ENCODE results near the gene CRADD.

Gene CRADD

DNA sequence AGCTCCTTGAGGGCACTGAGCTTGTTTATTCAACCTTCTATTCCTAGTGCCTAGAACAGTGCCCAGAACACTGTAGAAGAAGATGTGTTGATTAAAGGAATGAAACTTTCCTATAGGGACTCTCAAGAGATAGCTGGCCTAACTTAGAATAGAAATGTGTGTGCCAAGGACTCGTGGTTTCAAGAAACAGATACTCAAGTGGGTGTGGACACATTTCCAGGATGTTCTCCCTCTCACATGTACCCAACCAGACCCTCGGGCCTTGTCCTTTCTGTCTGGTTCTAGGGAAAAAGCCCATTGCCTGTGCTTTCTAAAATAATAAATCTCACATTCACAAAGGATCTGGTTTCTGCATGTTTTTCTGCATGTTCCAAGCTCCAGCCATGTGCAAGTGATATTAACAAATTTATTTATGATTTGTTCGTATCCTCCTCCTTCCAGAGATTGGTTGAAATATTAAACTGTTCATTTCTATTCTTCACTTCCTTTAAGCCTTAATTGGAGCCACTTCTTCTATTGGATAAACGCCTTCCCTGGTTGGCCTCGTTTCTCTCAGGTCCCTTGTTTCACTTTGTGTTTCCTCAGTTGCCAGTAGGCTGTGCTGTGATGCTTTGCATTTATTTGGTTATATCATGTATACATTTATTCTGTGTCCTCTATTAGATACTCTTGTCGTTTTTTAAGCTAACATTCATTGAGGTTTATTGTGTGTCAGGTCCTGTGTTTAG is 89.8 kb downstream of the CRADD start:
- peak; percentile 55 for DNase-seq (ENCODE audit: low spot score)
- peak; percentile 48 for TF ChIP-seq CTCF (conservative IDR thresholded peaks at IDR 0.05; ENCODE audit: low read depth)
- POLR2A ChIA-PET (ENCODE audit: low non-redundant PET), result no interaction called here
- H3K27ac ChIP-seq, result no peak overlapping the region
- CTCF ChIA-PET, result interaction anchor here (0.6 to 3.3 kb wide), 10 partner anchors 84 to 961 kb away, joined by 3 to 37 read pairs (median 4); no protein-coding TSS in a partner anchor

- ChIA-PET CTCF (interaction anchor here (0.6 to 3.3 kb wide), 10 partner anchors 84 to 961 kb away, joined by 3 to 37 read pairs (median 4); no protein-coding TSS in a partner anchor), POLR2A (ENCODE audit: low non-redundant PET) (no interaction called here)
- no peak for DNase-seq (ENCODE audit: low spot score)
- no peak overlapping the region for H3K27ac ChIP-seq
- no peak; the same call in 1 of the 2 replicates for TF ChIP-seq CTCF (conservative IDR thresholded peaks at IDR 0.05; ENCODE audit: low read depth)
Observed at GRCh38 chr12:93767524-93767863, 90.3 kb downstream of the CRADD start.

GRCh38 chr12:93772003-93772700 is 95.0 kb downstream of the CRADD start:
- POLR2A ChIA-PET (ENCODE audit: low non-redundant PET), result no interaction called here
- no peak for TF ChIP-seq CTCF (conservative IDR thresholded peaks at IDR 0.05; ENCODE audit: low read depth)
- no peak for DNase-seq (ENCODE audit: low spot score)
- H3K27ac ChIP-seq, result no peak overlapping the region
- CTCF ChIA-PET, result interaction anchor here (0.6 kb wide), 1 partner anchor 122 kb away, joined by 3 read pairs; no protein-coding TSS in a partner anchor

DNA sequence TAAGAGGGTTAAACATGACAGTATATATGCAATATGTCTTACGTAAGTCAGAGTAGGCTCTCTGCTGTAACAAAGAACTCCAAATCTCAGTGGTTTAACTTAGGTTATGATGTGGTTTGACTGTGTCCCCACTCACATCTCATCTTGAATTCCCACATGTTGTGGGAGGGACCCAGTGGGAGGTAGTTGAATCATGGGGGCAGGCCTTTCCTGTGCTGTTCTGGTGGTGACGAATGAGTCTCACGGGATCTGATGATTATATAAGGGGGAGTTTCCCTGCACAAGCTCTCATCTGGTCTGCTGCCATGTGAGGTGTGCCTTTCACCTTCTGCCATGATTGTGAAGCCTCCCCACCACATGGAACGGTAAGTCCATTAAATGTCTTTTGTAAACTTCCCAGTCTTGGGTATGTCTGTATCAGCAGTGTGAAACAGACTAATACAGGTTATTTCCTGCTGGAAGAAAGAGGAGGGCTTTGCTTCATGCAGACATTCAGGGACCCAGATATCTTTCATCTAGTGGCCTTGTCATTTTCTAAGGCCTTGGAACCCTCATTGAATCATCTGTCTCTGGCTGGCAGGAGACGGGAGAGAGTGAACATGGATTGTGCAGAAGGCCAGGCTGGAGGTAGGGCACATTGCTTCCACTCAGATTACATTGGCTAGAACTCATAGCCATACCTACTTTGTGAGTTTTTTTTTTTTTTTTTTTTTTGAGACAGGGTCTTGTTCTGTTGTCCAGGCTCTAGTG is 96.1 kb downstream of the CRADD start:
- ChIA-PET POLR2A (ENCODE audit: low non-redundant PET) (no interaction called here), CTCF (interaction anchor here (0.6 kb wide), 1 partner anchor 121 kb away, joined by 3 read pairs; no protein-coding TSS in a partner anchor)
- H3K27ac ChIP-seq, result no peak overlapping the region
- no peak for TF ChIP-seq CTCF (conservative IDR thresholded peaks at IDR 0.05; ENCODE audit: low read depth)
- DNase-seq (ENCODE audit: low spot score), result no peak

DNA sequence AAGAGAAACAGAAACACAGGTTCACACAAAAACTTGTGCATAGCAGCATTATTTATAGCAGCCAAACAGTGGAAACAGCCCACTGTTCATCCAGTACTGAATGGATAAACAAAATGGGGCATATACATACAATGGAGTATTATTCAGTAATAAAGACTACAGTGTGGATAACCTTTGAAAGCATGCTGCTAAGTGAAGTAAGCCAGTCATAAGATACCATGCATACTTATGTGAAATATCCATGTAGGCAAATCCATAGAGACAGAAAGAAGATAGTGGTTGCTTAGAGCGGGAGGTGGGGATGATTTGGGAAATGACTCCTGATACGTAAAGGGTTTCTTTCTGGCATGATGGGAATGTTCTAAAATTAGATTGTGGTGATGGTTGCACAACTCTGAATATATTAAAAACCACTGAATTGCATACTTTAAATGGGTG is 99.4 kb downstream of the CRADD start:
- TF ChIP-seq CTCF (conservative IDR thresholded peaks at IDR 0.05; ENCODE audit: low read depth), result no peak
- H3K27ac ChIP-seq, result no peak overlapping the region
- CTCF ChIA-PET, result interaction anchor here (0.7 kb wide), 1 partner anchor 1561 kb away, joined by 3 read pairs; no protein-coding TSS in a partner anchor
- POLR2A ChIA-PET (ENCODE audit: low non-redundant PET), result no interaction called here
- no peak for DNase-seq (ENCODE audit: low spot score)

DNA sequence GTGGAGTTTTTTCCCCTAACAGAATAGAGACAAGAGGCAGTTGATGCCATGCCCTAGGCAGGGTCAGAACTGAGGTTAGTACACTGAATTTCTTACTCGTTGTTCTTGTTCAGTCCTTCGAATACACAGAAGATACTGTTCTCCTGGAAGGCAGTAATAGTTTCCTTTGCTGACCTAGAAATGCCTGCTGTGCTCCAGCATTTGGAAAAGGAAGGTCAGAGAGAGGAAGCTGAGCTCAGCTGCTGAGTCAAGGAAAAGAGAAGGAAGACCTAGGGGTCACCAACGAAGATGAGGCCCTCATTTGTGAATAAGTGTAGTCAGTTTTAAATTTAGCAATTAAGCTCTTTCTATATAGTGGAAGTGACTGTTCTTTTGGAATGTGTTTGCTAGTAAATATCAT is 100.1 kb downstream of the CRADD start:
- TF ChIP-seq CTCF (conservative IDR thresholded peaks at IDR 0.05; ENCODE audit: low read depth), result no peak
- DNase-seq (ENCODE audit: low spot score), result no peak
- ChIA-PET CTCF (interaction anchor here (0.7 kb wide), 1 partner anchor 1560 kb away, joined by 3 read pairs; no protein-coding TSS in a partner anchor), POLR2A (ENCODE audit: low non-redundant PET) (no interaction called here)
- H3K27ac ChIP-seq, result no peak overlapping the region
